Neural crest cell (in vitro differentiated cells): ENCODE measurements around the gene C9orf50. TPM values are rescaled to one million over a fixed set of nuclear protein-coding genes. Genes with fewer than 3 reads are reported as not detected.
A peak's percentile ranks its signal among the peaks of the same experiment; 100 is the strongest.

ENCODE experiments used
- DNase-seq: peaks from one replicate; pipeline ENCODE4 v3.0.0; 2021; ENCODE audit warnings: low read depth, mixed read lengths, low spot score
- H3K27ac Mint-ChIP-seq: one replicate; pipeline ENCODE4 v1.8.0; 2021; ENCODE audit warnings: mild to moderate bottlenecking, mixed read lengths; ENCODE audit not compliant: unreplicated experiment
- H3K27me3 Mint-ChIP-seq: 2 replicates; pipeline ENCODE4 v1.8.0; 2021; ENCODE audit warnings: low read depth, mild to moderate bottlenecking, mixed read lengths
- H3K36me3 Mint-ChIP-seq: 2 replicates; pipeline ENCODE4 v1.8.0; 2021; ENCODE audit warnings: low read depth, mild to moderate bottlenecking, mixed read lengths
- H3K4me1 Mint-ChIP-seq: 2 replicates; pipeline ENCODE4 v1.8.0; 2021; ENCODE audit warnings: mixed read lengths
- H3K4me3 Mint-ChIP-seq: one replicate; pipeline ENCODE4 v1.8.0; 2021; ENCODE audit warnings: mild to moderate bottlenecking, mixed read lengths
- H3K9me3 Mint-ChIP-seq: 2 replicates; pipeline ENCODE4 v1.8.0; 2021; ENCODE audit warnings: mixed read lengths
- CTCF ChIP-seq: fragments of 200-600 bp; sonication (generic); conservative IDR thresholded peaks from 2 replicates; pipeline ENCODE4 v1.5.0; 2021; ENCODE audit warnings: antibody characterized with exemption, mild to moderate bottlenecking
- long read RNA-seq: library from polyadenylated mRNA; unstranded; transcript quantifications from one replicate; pipeline ENCODE4 v2.0.0, GENCODE V29; 2020
- total RNA-seq: library from RNA; stranded (reverse); gene quantifications from 2 replicates; pipeline ENCODE4 v1.2.1, GENCODE V29; 2021

C9orf50 gene, protein sequence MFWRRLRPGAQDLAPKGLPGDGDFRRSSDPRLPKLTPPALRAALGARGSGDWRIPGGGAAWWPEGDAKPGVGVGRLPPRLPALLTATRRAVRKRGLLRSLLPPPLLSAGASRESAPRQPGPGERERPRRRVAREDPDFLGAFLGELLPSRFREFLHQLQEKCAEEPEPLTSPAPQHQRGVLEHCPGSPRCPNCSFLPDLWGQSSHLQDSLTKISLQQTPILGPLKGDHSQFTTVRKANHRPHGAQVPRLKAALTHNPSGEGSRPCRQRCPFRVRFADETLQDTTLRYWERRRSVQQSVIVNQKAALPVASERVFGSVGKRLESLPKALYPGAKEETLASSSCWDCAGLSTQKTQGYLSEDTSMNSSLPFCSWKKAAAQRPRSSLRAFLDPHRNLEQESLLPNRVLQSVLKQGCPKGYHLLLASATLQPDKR
- 0.26 and 0.27 TPM in 2 replicates for total RNA-seq
- long read RNA-seq = 0 reads

DNA sequence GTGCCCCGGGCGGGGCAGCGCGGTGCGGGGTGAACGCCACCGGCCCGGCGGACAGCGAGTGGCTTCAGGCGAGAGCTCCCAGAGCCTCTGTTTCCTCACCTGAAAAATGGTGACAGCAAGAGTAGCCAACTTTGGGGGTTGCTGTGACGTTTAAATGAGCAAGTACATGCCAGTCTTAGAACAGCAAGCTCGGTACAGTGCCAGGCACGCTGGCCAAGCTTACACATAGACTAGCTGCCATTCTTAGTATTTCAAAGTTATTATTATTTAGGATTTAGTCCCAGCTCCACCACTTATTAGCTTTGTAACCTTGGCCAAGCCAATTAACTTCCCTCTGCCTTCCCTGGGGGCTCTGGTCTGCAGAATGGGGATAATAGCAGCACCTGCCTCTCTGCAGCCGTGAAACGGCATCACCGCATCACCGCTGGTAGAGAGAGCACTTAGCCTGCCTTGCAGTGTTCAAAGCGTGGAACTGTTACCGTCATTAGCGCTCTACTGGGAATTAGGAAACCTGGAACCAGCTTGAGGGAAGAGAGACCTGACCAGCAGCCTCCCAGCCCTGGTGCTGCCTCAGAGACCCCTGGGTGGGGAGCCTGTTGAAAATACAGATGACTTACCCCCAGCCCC is at the start of gene C9orf50:
Gene C9orf50 (minus strand): TSS at position 433 of the 627 bp plus-strand sequence. CDS start 527 bp downstream, outside the sequence.
- no peak within 1 kb of the TSS for H3K27ac Mint-ChIP-seq

GRCh38 chr9:129669946-129670345 is 49.0 kb upstream of the C9orf50 start:
- Mint-ChIP-seq H3K4me3 (no peak overlapping the region), H3K36me3 (no peaks in the 10 kb centered on the region), H3K27me3 (peaks cover 28% of the 10 kb centered on the region), H3K4me1 (peaks cover 10% of the 10 kb centered on the region), H3K9me3 (no peaks in the 10 kb centered on the region), H3K27ac (no peak overlapping the region)
- DNase-seq = no peak
- TF ChIP-seq CTCF = no peak

More for the DNA sequence above, at the start of gene C9orf50:
- H3K27me3 Mint-ChIP-seq = peaks cover 6% of the 10 kb centered on the region
- H3K4me3 Mint-ChIP-seq = peak within 1 kb of the TSS; percentile 74
- no peak for TF ChIP-seq CTCF
- peaks cover 25% of the 10 kb centered on the region for H3K4me1 Mint-ChIP-seq
- peaks cover 3% of the 10 kb centered on the region for H3K9me3 Mint-ChIP-seq
- no peaks in the 10 kb centered on the region for H3K36me3 Mint-ChIP-seq
- no peak for DNase-seq

DNA sequence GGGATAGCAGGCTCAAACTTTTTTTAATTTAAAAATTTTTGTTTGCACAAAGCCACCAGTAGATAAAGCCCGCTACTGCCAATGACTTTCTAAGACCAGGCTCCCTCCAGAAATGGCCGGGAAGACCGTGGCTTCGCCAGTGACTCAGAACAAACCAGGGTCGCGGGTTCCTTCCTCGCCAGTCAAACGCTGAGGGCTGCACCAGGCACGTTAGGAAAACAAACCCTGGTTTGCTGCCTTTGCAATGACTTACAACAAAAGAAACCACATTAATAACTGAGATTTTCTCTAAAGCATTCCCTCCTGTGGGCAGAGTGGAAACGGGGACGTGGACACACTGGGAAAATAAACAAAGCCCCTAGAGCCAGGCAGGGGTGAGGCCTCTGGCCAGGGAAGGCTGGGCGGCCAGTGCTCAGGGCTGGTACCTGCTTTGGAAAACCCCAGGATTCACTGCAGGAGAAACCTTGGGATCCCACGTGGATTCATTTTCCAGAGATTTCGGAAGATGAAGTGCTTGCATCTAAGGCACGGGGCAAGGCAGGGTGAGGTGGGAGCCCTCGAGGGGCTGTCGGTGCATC is 48.3 kb upstream of the C9orf50 start:
- peaks cover 35% of the 10 kb centered on the region for H3K27me3 Mint-ChIP-seq
- no peaks in the 10 kb centered on the region for H3K36me3 Mint-ChIP-seq
- H3K4me3 Mint-ChIP-seq = no peak overlapping the region
- TF ChIP-seq CTCF = no peak
- no peak overlapping the region for H3K27ac Mint-ChIP-seq
- no peaks in the 10 kb centered on the region for H3K9me3 Mint-ChIP-seq
- H3K4me1 Mint-ChIP-seq = peaks cover 13% of the 10 kb centered on the region
- DNase-seq = no peak

- Mint-ChIP-seq H3K27ac (no peak overlapping the region), H3K9me3 (no peaks in the 10 kb centered on the region), H3K36me3 (no peaks in the 10 kb centered on the region), H3K4me3 (no peak overlapping the region), H3K4me1 (peaks cover 13% of the 10 kb centered on the region), H3K27me3 (peaks cover 41% of the 10 kb centered on the region)
- no peak for TF ChIP-seq CTCF
- no peak for DNase-seq
Observed at GRCh38 chr9:129667850-129668249, 46.9 kb upstream of the C9orf50 start.

- no peak for TF ChIP-seq CTCF
- no peak overlapping the region for H3K27ac Mint-ChIP-seq
Observed at GRCh38 chr9:129667378-129667777, 46.5 kb upstream of the C9orf50 start.

More at GRCh38 chr9:129667378-129667777, 46.5 kb upstream of the C9orf50 start:
- peaks cover 45% of the 10 kb centered on the region for H3K27me3 Mint-ChIP-seq
- H3K4me3 Mint-ChIP-seq = no peak overlapping the region
- DNase-seq = no peak
- peaks cover 13% of the 10 kb centered on the region for H3K4me1 Mint-ChIP-seq
- H3K36me3 Mint-ChIP-seq = no peaks in the 10 kb centered on the region
- H3K9me3 Mint-ChIP-seq = no peaks in the 10 kb centered on the region
